ENCODE measurements around the gene GALNT2. TPM values are rescaled to one million over a fixed set of nuclear protein-coding genes. Genes with fewer than 3 reads are reported as not detected.

Gene GALNT2
- total and polyA plus RNA-seq, 2 experiments from 2014 or later = 17.8 to 48.3 TPM

DNA sequence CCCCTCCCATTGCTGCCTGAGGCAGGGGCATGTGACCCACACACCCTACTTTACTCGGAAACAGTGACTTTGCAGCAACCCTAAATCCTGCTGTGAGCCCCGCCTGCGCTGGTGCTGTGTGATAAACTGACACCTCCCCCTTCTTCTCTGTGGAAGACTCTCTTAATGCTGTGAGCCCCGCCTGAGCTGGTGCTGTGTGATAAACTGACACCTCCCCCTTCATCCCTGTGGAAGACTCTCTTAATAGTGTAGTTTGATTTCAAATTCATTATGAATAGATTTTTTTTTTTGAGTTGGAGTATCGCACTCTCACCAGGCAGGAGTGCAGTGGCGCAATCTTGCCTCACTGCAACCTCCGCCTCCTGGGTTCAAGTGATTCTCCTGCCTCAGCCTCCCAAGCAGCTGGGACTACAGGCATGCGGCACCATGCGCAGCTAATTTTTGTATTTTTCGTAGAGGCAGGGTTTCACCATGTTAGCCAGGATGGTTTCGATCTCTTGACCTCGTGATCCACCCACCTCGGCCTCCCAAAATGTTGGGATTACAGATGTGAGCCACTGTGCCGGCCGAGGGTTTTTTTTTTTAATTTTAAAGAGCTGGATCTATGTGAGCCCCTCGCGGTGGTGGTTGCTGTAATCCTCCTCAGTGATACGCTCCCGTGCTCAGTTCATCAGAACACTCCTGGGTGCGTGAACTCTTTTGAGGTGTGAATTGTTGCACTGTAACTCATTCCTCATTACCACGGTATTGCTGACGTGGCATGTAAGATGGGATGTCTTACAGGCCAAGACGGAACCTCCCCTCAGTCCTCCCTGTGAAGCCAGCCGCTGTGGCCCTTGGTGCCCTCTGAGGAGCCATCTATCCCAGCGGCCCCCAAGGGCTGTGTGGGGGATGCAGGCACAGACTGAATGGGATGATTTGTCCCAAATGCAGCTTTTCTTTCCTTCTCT is 60.3 kb downstream of the GALNT2 start:
- Histone ChIP-seq H3K9me2 (ENCODE audit: insufficient read depth) (no peaks in the 10 kb centered on the region), H3K4me2 (peak overlapping the region; percentile 31), H3F3A (replicated peaks; ENCODE audit: low read depth) (no peaks in the 10 kb centered on the region), H4K20me1 (replicated peaks; ENCODE audit: insufficient read depth) (peaks cover 7% of the 10 kb centered on the region), H3K27ac (ENCODE audit: low read depth) (no peak overlapping the region), H3K4me1 (ENCODE audit: insufficient read depth) (peaks cover 23% of the 10 kb centered on the region; the same call in 1 of the 2 replicates), H3K4me3 (no peak overlapping the region), H2AFZ (no peak overlapping the region), H3K36me3 (ENCODE audit: insufficient read depth) (no peaks in the 10 kb centered on the region), H3K79me2 (replicated peaks; ENCODE audit: insufficient read depth) (peaks cover 74% of the 10 kb centered on the region), H3K27me3 (ENCODE audit: insufficient read depth) (no peaks in the 10 kb centered on the region)
- H3K27ac Mint-ChIP-seq = peak overlapping the region; percentile 15; the same call in 1 of the 2 replicates
- TF ChIP-seq ZNF331 (CRISPR knock-in tag; IDR thresholded peaks at IDR 0.05; ENCODE audit: low read depth) (no peak), STAT1 (IDR thresholded peaks at IDR 0.05; ENCODE audit: unreplicated experiment) (no peak), ZNF114 (CRISPR knock-in tag; IDR thresholded peaks at IDR 0.05) (no peak), EZH2 (IDR thresholded peaks at IDR 0.05; ENCODE audit: low read depth, unreplicated experiment) (no peak), NANOG (IDR thresholded peaks at IDR 0.05; ENCODE audit: borderline replicate concordance) (no peak)
- TF ChIP-seq, protein P1, sequence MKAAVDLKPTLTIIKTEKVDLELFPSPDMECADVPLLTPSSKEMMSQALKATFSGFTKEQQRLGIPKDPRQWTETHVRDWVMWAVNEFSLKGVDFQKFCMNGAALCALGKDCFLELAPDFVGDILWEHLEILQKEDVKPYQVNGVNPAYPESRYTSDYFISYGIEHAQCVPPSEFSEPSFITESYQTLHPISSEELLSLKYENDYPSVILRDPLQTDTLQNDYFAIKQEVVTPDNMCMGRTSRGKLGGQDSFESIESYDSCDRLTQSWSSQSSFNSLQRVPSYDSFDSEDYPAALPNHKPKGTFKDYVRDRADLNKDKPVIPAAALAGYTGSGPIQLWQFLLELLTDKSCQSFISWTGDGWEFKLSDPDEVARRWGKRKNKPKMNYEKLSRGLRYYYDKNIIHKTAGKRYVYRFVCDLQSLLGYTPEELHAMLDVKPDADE (IDR thresholded peaks at IDR 0.05) = no peak
- H3K9me3 Mint-ChIP-seq = no peaks in the 10 kb centered on the region
- peaks cover 48% of the 10 kb centered on the region for H3K4me1 Mint-ChIP-seq
- no peak overlapping the region for H3K4me3 Mint-ChIP-seq
- ATAC-seq (peak; percentile 87), DNase-seq (ENCODE audit: low spot score) (peak; percentile 65)
- peaks cover 2% of the 10 kb centered on the region; the same call in 2 of the 3 replicates for H3K36me3 Mint-ChIP-seq (ENCODE audit: low read depth)
- H3K27me3 Mint-ChIP-seq (ENCODE audit: insufficient read depth, low read depth, poor library complexity) = peaks cover 8% of the 10 kb centered on the region

DNA sequence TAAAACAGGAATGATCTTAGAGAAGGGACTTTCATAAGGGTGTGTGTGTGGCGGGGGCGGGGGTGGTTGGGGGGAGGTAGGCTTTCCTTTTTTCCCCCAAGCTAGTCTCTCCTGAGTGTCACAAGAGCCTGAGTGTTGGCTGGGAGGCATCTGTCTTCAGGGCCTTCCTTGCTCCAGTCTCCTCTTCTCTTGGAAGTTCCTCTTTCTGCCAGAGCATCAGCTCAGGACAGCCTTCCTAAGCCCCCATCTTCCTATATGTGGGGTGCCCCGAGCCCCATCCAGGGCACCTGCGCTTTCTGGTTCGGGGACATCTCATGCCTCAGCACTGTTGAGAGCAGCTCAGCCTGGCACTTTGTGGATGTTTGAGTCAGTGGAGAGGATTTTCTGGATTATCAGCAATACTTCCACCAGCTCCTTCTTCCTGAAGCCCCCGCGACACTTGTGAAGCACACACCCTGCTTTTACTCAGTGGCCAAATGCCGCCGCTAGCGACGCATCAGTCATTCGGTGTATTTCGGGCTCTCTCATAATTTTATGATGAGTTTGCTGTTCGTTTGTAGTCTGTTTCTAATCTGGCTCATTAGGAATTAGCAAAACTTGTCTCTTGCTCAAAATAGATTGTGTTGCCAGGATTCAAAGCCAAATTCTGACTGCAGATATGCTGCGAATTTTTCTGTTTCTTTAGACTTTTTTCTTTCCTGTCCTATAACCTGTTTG is 61.7 kb downstream of the GALNT2 start:
- H3K4me3 ChIP-seq = no peak overlapping the region
- H3K27me3 ChIP-seq (ENCODE audit: insufficient read depth) = no peaks in the 10 kb centered on the region
- ATAC-seq (no peak), DNase-seq (ENCODE audit: low spot score) (no peak)
- peaks cover 7% of the 10 kb centered on the region; the same call in 1 of the 2 replicates for H4K20me1 ChIP-seq (replicated peaks; ENCODE audit: insufficient read depth)
- Mint-ChIP-seq H3K4me3 (no peak overlapping the region), H3K36me3 (ENCODE audit: low read depth) (peaks cover 2% of the 10 kb centered on the region; the same call in 2 of the 3 replicates), H3K27ac (no peak overlapping the region), H3K4me1 (peaks cover 48% of the 10 kb centered on the region), H3K9me3 (no peaks in the 10 kb centered on the region), H3K27me3 (ENCODE audit: insufficient read depth, low read depth, poor library complexity) (peaks cover 9% of the 10 kb centered on the region)
- no peaks in the 10 kb centered on the region for H3K36me3 ChIP-seq (ENCODE audit: insufficient read depth)
- H3K4me1 ChIP-seq (ENCODE audit: insufficient read depth) = peaks cover 20% of the 10 kb centered on the region; the same call in 1 of the 2 replicates
- peaks cover 73% of the 10 kb centered on the region for H3K79me2 ChIP-seq (replicated peaks; ENCODE audit: insufficient read depth)
- H3K9me2 ChIP-seq (ENCODE audit: insufficient read depth) = no peaks in the 10 kb centered on the region
- no peak overlapping the region for H3K27ac ChIP-seq (ENCODE audit: low read depth)
- H3K4me2 ChIP-seq = no peak overlapping the region
- H3F3A ChIP-seq (replicated peaks; ENCODE audit: low read depth) = no peaks in the 10 kb centered on the region
- H2AFZ ChIP-seq = no peak overlapping the region
- TF ChIP-seq ZNF114 (CRISPR knock-in tag; IDR thresholded peaks at IDR 0.05) = no peak
- no peak for TF ChIP-seq JUNB (IDR thresholded peaks at IDR 0.05; ENCODE audit: unreplicated experiment)
- TF ChIP-seq EZH2phosphoT487 (IDR thresholded peaks at IDR 0.05; ENCODE audit: unreplicated experiment) = no peak
- TF ChIP-seq, protein P2, sequence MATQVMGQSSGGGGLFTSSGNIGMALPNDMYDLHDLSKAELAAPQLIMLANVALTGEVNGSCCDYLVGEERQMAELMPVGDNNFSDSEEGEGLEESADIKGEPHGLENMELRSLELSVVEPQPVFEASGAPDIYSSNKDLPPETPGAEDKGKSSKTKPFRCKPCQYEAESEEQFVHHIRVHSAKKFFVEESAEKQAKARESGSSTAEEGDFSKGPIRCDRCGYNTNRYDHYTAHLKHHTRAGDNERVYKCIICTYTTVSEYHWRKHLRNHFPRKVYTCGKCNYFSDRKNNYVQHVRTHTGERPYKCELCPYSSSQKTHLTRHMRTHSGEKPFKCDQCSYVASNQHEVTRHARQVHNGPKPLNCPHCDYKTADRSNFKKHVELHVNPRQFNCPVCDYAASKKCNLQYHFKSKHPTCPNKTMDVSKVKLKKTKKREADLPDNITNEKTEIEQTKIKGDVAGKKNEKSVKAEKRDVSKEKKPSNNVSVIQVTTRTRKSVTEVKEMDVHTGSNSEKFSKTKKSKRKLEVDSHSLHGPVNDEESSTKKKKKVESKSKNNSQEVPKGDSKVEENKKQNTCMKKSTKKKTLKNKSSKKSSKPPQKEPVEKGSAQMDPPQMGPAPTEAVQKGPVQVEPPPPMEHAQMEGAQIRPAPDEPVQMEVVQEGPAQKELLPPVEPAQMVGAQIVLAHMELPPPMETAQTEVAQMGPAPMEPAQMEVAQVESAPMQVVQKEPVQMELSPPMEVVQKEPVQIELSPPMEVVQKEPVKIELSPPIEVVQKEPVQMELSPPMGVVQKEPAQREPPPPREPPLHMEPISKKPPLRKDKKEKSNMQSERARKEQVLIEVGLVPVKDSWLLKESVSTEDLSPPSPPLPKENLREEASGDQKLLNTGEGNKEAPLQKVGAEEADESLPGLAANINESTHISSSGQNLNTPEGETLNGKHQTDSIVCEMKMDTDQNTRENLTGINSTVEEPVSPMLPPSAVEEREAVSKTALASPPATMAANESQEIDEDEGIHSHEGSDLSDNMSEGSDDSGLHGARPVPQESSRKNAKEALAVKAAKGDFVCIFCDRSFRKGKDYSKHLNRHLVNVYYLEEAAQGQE (IDR thresholded peaks at IDR 0.05; ENCODE audit: unreplicated experiment) = no peak

All from GM23338 (cell line).